Inferior parietal cortex (tissue), 1 donor: Measurements from ENCODE around the gene RAB30.
"Not testable (repeated sequence)": the region's sequence is repeated elsewhere in the genome, so short reads cannot be mapped to it uniquely, and the experiment has no call there.

ENCODE experiments used
- DNase-seq: peaks from one replicate; pipeline ENCODE4 v3.0.0-alpha.2; 2016; ENCODE audit errors: extremely low spot score

Gene RAB30

GRCh38 chr11:83011333-83012167 lies 60.1 kb downstream of the RAB30 start:
- DNase-seq, result peak; percentile 67

DNA sequence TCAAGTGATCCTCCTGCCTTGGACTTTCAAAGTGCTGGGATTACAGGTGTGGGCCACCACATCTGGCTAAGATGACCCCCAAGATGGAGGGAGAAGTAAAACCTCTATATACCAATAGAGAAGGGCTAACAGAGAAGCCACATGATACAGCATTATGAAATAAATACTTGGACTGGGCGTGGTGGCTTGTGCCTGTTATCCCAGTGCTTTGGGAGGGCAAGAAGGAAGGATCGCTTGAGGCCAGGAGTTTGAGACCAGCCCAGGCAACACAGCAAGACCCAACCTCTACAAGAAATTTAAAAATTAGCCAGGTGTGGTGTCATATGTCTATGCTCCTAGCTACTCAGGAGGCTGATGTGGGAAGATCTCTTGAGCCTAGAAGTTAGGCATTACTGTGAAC lies 61.7 kb downstream of the RAB30 start:
- DNase-seq, result no peak

GRCh38 chr11:83009136-83009535 lies 62.6 kb downstream of the RAB30 start:
- not testable (repeated sequence) for DNase-seq

GRCh38 chr11:83008581-83008923 lies 63.1 kb downstream of the RAB30 start:
- no peak for DNase-seq

- peak; percentile 57 for DNase-seq
Observed at GRCh38 chr11:83007909-83008580, 63.7 kb downstream of the RAB30 start.

- DNase-seq, result no peak
Observed at GRCh38 chr11:83007477-83007876, 64.2 kb downstream of the RAB30 start.

- no peak for DNase-seq
Observed at GRCh38 chr11:83006877-83007330, 64.8 kb downstream of the RAB30 start.

GRCh38 chr11:83004746-83005556 lies 66.7 kb downstream of the RAB30 start:
- DNase-seq, result no peak

GRCh38 chr11:83002522-83002921 lies 69.2 kb downstream of the RAB30 start:
- DNase-seq, result no peak

DNA sequence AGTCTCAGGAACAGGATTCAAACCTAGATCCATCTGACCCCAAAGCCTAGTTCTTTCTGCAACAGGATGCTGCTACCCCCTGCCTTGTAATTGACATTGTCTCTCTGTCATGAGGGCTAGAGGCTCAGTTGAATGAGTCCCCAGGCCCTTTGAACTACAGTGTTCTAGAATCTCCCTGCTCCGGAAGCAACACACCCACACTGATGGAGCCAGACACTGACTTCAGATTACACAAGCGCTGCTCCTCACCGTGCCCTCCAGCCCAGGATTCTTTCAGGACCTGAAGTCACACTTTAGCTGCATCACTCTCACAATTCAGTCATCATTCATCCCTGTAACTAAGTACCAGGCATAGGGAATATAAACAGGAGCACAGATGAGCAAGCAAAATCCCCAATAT lies 69.6 kb downstream of the RAB30 start:
- DNase-seq, result no peak

DNA sequence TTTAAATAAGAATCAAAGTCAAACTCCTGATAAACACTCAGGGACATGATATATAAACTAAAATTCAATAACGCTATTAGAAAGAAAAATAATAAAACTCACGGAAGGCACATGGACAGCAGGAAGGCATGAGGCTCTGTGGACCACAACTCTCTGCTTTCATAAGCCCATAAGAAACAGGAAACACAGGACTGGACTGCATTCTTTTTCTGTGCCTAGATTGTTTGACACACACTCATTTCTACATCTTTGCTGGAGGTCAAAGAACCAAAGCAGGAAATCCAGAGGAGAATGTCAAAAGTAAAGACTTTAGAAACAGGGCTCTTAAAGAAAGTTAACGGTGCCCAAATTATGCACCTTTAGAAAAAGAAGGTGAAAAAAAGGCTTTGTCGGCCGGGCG lies 71.3 kb downstream of the RAB30 start:
- no peak for DNase-seq

DNA sequence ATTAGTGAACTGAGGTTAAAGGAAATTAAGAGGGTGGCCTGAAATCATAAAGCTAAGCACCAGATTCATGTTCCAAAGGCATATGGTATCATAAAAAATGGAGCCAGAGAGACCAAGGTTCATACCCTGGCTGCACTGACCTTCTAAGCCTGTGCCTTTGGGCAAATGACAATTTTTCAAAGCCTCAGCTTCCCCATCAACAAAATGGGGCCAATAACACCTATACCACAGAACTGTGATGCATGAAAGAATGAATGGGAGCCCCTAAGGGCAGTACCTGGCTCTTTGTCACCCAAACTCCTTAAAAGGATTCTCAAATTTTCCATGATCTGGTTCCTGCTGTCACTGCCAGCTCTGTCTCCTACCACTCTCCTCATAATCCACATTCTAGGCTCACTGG lies 72.5 kb downstream of the RAB30 start:
- no peak for DNase-seq

GRCh38 chr11:82998697-82999096 lies 73.0 kb downstream of the RAB30 start:
- no peak for DNase-seq

- no peak for DNase-seq
Observed at GRCh38 chr11:82996966-82997606, 74.6 kb downstream of the RAB30 start.

- no peak for DNase-seq
Observed at GRCh38 chr11:82995754-82996398, 75.8 kb downstream of the RAB30 start.

DNA sequence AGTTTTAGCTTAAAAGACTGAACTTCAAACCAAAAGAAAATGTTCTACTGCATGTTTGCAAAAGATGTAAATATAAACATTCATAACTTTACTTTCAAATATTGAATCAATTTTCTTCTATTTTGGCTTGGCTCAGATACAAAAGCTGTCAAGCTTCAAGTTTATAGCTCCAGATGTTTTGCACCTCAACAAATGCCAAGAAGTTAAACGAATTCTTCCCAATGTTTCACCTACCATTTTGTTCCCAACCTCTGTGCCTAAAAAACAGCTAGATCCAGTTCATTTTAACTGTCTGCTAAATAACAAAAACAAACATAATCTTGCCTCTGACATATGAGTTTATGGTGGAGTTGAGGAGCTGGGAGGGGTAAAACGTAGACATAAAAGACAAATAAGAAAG lies 76.5 kb downstream of the RAB30 start:
- no peak for DNase-seq

DNA sequence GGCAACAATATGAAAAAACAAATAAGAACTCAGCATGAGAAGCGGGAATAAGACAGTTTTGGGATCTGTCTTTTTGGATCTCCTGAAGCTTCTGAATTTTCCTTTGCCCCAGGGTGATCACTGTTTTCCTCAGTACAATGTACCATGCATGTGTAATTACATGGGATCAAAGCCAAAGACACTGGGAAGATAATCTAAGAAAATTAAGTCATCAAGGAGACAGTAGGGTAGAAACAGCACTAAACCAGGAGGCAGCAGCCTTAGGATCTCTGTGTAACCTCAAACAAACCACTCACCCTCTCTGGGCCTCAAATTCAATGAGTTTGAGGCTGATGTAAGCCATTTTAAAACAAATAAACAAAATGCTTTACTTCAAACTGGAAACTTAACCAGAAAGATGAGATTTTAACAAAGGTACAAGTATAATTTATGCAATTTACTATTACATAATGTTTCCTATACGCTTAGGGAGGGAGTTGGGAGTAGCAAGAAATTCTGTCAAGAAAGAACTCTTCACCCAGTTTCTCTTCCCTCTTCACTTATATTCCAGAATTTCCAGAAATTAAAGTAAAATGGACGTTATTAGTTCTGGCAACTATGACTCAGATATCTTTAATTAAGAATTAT lies 77.0 kb downstream of the RAB30 start:
- no peak for DNase-seq

GRCh38 chr11:82992223-82992622 lies 79.5 kb downstream of the RAB30 start:
- no peak for DNase-seq

GRCh38 chr11:82989628-82990404 lies 81.9 kb downstream of the RAB30 start:
- DNase-seq, result no peak

DNA sequence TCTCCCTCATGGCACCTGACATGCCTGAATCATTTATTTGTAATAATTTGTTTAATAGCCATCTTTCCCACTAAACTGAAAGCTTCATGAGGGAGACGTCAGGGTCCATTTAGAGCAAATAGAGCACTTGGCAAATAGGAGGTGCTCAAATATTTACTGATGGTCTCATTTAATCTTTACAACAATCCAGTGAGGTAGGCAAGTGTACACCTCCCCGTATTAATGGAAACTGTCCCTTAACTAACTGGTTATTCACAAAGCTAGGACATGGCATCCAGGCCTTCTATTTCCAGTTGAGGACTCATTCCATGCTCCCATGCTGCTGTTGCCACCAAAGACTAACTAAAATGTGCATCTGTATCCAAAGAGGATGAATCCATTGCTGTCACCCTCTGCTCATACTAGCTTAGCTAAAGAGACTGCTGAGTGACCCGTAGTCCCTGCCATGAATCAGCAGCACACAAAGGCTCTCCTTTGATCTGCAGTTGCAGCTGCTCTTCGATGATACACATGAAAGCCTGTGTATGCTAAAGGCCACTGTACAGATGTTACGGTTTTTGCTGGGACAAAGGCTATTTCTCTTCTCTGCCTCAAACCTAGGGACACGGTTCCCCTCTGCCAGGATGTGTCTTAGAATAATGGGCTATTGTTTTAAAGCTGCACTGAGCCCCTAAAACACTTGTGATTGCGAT lies 82.6 kb downstream of the RAB30 start:
- peak; percentile 82 for DNase-seq
